ENCODE results near the gene FOXP4. TPM values are rescaled to one million over a fixed set of nuclear protein-coding genes. Genes with fewer than 3 reads are reported as not detected.
A peak's percentile ranks its signal among the peaks of the same experiment; 100 is the strongest.

Gene FOXP4
- total RNA-seq, 1 donor from 2014 or later: 2.7 TPM

GRCh38 chr6:41599015-41599851 lies 53.1 kb downstream of the FOXP4 start:
- no peaks in the 10 kb centered on the region for H3K36me3 ChIP-seq
- H3K9ac ChIP-seq: no peak overlapping the region
- no peak overlapping the region for H3K4me3 ChIP-seq
- peaks cover 16% of the 10 kb centered on the region for H3F3A ChIP-seq (ENCODE audit: low read depth)
- Mint-ChIP-seq H3K27ac (no peak overlapping the region), H3K9me3 (no peaks in the 10 kb centered on the region), H3K4me3 (no peak overlapping the region), H3K27me3 (ENCODE audit: insufficient read depth, low read depth) (peaks cover 4% of the 10 kb centered on the region), H3K36me3 (peaks cover 9% of the 10 kb centered on the region), H3K4me1 (peaks cover 17% of the 10 kb centered on the region)
- H3K4me1 ChIP-seq: peaks cover 7% of the 10 kb centered on the region
- DNase-seq (ENCODE audit: low spot score): no peak
- H3K27me3 ChIP-seq: no peaks in the 10 kb centered on the region
- H3K9me3 ChIP-seq (ENCODE audit: low read depth): no peaks in the 10 kb centered on the region
- no peaks in the 10 kb centered on the region for H3K79me2 ChIP-seq (ENCODE audit: low read depth)
- H2AFZ ChIP-seq (replicated peaks): no peak overlapping the region
- no peak for TF ChIP-seq CTCF (IDR thresholded peaks at IDR 0.05)
- TF ChIP-seq EZH2phosphoT487 (IDR thresholded peaks at IDR 0.05): no peak
- no peak for TF ChIP-seq EZH2 (IDR thresholded peaks at IDR 0.05)
- H3K4me2 ChIP-seq: no peak overlapping the region
- H4K20me1 ChIP-seq (ENCODE audit: low read depth): peaks cover 3% of the 10 kb centered on the region
- H3K27ac ChIP-seq: no peak overlapping the region

GRCh38 chr6:41599852-41600445 lies 53.8 kb downstream of the FOXP4 start:
- H3K4me3 Mint-ChIP-seq: no peak overlapping the region
- H3K27me3 ChIP-seq: no peaks in the 10 kb centered on the region
- peaks cover 7% of the 10 kb centered on the region for H3K36me3 Mint-ChIP-seq
- H3K4me2 ChIP-seq: no peak overlapping the region
- H3F3A ChIP-seq (ENCODE audit: low read depth): peaks cover 16% of the 10 kb centered on the region
- H3K4me1 Mint-ChIP-seq: peaks cover 17% of the 10 kb centered on the region
- no peak overlapping the region for H3K27ac Mint-ChIP-seq
- H3K27ac ChIP-seq: no peak overlapping the region
- no peaks in the 10 kb centered on the region for H3K79me2 ChIP-seq (ENCODE audit: low read depth)
- no peak overlapping the region for H2AFZ ChIP-seq (replicated peaks)
- H3K4me3 ChIP-seq: no peak overlapping the region
- peaks cover 4% of the 10 kb centered on the region for H3K27me3 Mint-ChIP-seq (ENCODE audit: insufficient read depth, low read depth)
- H4K20me1 ChIP-seq (ENCODE audit: low read depth): peaks cover 3% of the 10 kb centered on the region
- H3K9me3 ChIP-seq (ENCODE audit: low read depth): no peaks in the 10 kb centered on the region
- TF ChIP-seq EZH2 (IDR thresholded peaks at IDR 0.05) (no peak), EZH2phosphoT487 (IDR thresholded peaks at IDR 0.05) (no peak), CTCF (IDR thresholded peaks at IDR 0.05) (no peak)
- no peak overlapping the region for H3K9ac ChIP-seq
- H3K36me3 ChIP-seq: no peaks in the 10 kb centered on the region
- DNase-seq (ENCODE audit: low spot score): no peak
- peaks cover 7% of the 10 kb centered on the region for H3K4me1 ChIP-seq
- no peaks in the 10 kb centered on the region for H3K9me3 Mint-ChIP-seq

- DNase-seq (ENCODE audit: low spot score): no peak
- Mint-ChIP-seq H3K27me3 (ENCODE audit: insufficient read depth, low read depth) (peaks cover 4% of the 10 kb centered on the region), H3K36me3 (peaks cover 7% of the 10 kb centered on the region), H3K4me1 (peaks cover 17% of the 10 kb centered on the region), H3K27ac (peak overlapping the region; percentile 69), H3K9me3 (no peaks in the 10 kb centered on the region), H3K4me3 (peak overlapping the region; percentile 27)
- Histone ChIP-seq H3K4me2 (no peak overlapping the region), H3K79me2 (ENCODE audit: low read depth) (no peaks in the 10 kb centered on the region), H3K36me3 (no peaks in the 10 kb centered on the region), H2AFZ (replicated peaks) (no peak overlapping the region), H3K27me3 (no peaks in the 10 kb centered on the region), H4K20me1 (ENCODE audit: low read depth) (peaks cover 3% of the 10 kb centered on the region), H3K4me1 (peaks cover 7% of the 10 kb centered on the region), H3K9ac (no peak overlapping the region), H3K27ac (no peak overlapping the region), H3K4me3 (no peak overlapping the region), H3K9me3 (ENCODE audit: low read depth) (no peaks in the 10 kb centered on the region), H3F3A (ENCODE audit: low read depth) (peaks cover 16% of the 10 kb centered on the region)
- no peak for TF ChIP-seq EZH2phosphoT487 (IDR thresholded peaks at IDR 0.05)
- TF ChIP-seq CTCF (IDR thresholded peaks at IDR 0.05): no peak
- no peak for TF ChIP-seq EZH2 (IDR thresholded peaks at IDR 0.05)
Observed at GRCh38 chr6:41600499-41601247, 54.5 kb downstream of the FOXP4 start.

All from neural progenitor cell (in vitro differentiated cells).